Adrenal gland (tissue), 12 donors: Measurements from ENCODE around the gene TNS1. TPM values are rescaled to one million over a fixed set of nuclear protein-coding genes. Genes with fewer than 3 reads are reported as not detected.

Source experiments
- DNase-seq, 7 donors: peaks; one replicate each; pipeline ENCODE4 v3.0.0-alpha.2; 2019 to 2020
- H3K27ac ChIP-seq, 5 donors: fragments of 200-600 bp; sonication (generic) in 4 of 5; 1 replicate in 3 of 5; 2 replicates in 2 of 5; pipeline versions ENCODE4 v1.5.1 to v1.8.0; 2016 to 2020; ENCODE audit warnings: mild to moderate bottlenecking in 1 of 5
- H3K27me3 ChIP-seq: fragments of 200-600 bp; 2 replicates; pipeline ENCODE4 v1.8.0; 2021
- H3K36me3 ChIP-seq, 2 donors: fragments of 200-600 bp; replicated peaks in 1 of 2; 1 replicate in 1 of 2; 2 replicates in 1 of 2; pipeline versions ENCODE4 v1.5.1 to v1.8.0; 2018 to 2022
- H3K4me1 ChIP-seq, 2 donors: fragments of 200-600 bp; replicated peaks in 1 of 2; 1 replicate in 1 of 2; 2 replicates in 1 of 2; pipeline versions ENCODE4 v1.5.1 to v1.8.0; 2018 to 2021
- H3K4me3 ChIP-seq, 4 donors: fragments of 200-600 bp; sonication (generic) in 3 of 4; one replicate each; pipeline ENCODE4 v1.5.1; 2016 to 2018
- H3K9me3 ChIP-seq, 3 donors: fragments of 200-600 bp; sonication (generic) in 1 of 3; replicated peaks in 1 of 3; 1 replicate in 2 of 3; 2 replicates in 1 of 3; pipeline versions ENCODE4 v1.5.1 to v1.8.0; 2016 to 2021
- POLR2A ChIP-seq, 2 donors: fragments of 450-650 bp; IDR thresholded peaks; one replicate each; pipeline ENCODE4 v1.6.1; 2017; ENCODE audit warnings: antibody characterized with exemption in 2 of 2, mild to moderate bottlenecking in 2 of 2, moderate library complexity in 1 of 2
- WGBS, 4 donors: extraction: QIAGEN DNeasy Blood & Tissue Kit in 2 of 4; methylation state at CpG; one replicate each; pipeline versions ENCODE4 v1.1.5 to v1.1.7; 2013 to 2017; 5-methylcytosine and 5-hydroxymethylcytosine counted together
- intact Hi-C, 2 donors: fragments of 100-400 bp; cut with DNase I; formaldehyde crosslinking; loops; one replicate each; pipeline versions ENCODE4 v1.14.1 to v1.15.0; 2022 to 2023
- polyA plus RNA-seq, 3 donors: library from polyadenylated mRNA; stranded (reverse); fragments of 200-250 nt in 2 of 3; fragments of 350-450 nt in 1 of 3; fragmentation: Illumina TruSeq in 1 of 3; extraction: RNeasy Lipid Tissue Mini Kit (QIAGEN cat#74804) in 1 of 3; gene quantifications; one replicate each; pipeline ENCODE4 v1.2.3, GENCODE V29; 2013 to 2014
- total RNA-seq, 9 donors: library from RNA; depleted of rRNA in 4 of 9; stranded (reverse); fragments of >200 nt in 4 of 9; fragments of 120-200 nt in 1 of 9; fragmentation: NEBNext Ultra II Directional in 1 of 9; extraction: Animal tissue kit (Norgen Biotek cat#: 25700) in 1 of 9; gene quantifications; one replicate each; pipeline versions ENCODE4 v1.1.0 to v1.2.4, GENCODE V29; 2013 to 2023
- TF ChIP-seq, protein P1 (sequence below), 6 experiments: fragments of 450-650 bp in 4 of 6; fragments of 200-600 bp in 2 of 6; sonication (generic) in 1 of 6; IDR thresholded peaks; 1 replicate in 5 of 6; 2 replicates in 1 of 6; pipeline versions ENCODE4 v1.5.1 to v1.8.0; 2016 to 2021; ENCODE audit warnings: antibody characterized with exemption in 6 of 6, mild to moderate bottlenecking in 2 of 6, moderate library complexity in 1 of 6
- donor health status: healthy with polysubstance abuse.
- donor health status: Bipolar disorder and iron deficiency.
- donor health status: DM: yes; HTN: yes; CAD: no.
- donor health status: DM: no; HTN: no; CAD: no.
- donor health status: DM: no; HTN: no; CAD: no.
- donor health status: DM: yes; HTN: yes; CAD: no.

TNS1 gene
- total and polyA plus RNA-seq, 12 donors, result 34.1 to 341 (median 252) TPM

DNA sequence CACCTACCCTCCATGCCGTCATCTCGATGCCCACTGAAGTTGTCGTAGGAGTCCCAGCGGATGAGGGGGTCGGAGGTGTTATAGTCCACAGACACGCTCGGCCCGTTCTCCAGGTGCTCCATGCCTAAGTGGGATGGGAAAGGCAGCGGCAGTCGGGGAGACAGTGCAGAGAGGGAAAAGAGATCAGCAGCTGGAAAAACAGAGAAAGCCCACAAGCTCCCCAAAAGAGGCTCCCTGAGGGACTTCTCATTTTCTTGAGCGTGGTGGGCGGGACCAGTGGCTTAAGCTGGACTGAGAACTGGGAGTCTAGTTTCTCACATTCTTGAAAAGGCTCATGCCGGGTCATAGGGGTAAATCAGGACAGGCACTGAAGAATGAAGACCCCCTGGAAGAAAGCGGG, 121.9 kb downstream of the TNS1 start:
- WGBS, 4 donors, result 69 to 85% (median 75%) methylated on average over 14 of the region's 14 CpGs
- intact Hi-C loops, result no loop called here
- TF ChIP-seq, protein P1, sequence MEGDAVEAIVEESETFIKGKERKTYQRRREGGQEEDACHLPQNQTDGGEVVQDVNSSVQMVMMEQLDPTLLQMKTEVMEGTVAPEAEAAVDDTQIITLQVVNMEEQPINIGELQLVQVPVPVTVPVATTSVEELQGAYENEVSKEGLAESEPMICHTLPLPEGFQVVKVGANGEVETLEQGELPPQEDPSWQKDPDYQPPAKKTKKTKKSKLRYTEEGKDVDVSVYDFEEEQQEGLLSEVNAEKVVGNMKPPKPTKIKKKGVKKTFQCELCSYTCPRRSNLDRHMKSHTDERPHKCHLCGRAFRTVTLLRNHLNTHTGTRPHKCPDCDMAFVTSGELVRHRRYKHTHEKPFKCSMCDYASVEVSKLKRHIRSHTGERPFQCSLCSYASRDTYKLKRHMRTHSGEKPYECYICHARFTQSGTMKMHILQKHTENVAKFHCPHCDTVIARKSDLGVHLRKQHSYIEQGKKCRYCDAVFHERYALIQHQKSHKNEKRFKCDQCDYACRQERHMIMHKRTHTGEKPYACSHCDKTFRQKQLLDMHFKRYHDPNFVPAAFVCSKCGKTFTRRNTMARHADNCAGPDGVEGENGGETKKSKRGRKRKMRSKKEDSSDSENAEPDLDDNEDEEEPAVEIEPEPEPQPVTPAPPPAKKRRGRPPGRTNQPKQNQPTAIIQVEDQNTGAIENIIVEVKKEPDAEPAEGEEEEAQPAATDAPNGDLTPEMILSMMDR (IDR thresholded peaks at IDR 0.05), result no peak
- no peak for TF ChIP-seq POLR2A (IDR thresholded peaks at IDR 0.05)
- H3K4me3 ChIP-seq, result no peak overlapping the region
- peaks cover 0 to 90% of the 10 kb centered on the region in 2 donors for H3K36me3 ChIP-seq
- H3K27me3 ChIP-seq, result no peaks in the 10 kb centered on the region
- no peak for DNase-seq
- peak overlapping the region in 3 of 5 donors; percentile 20 to 83 (median 56) for H3K27ac ChIP-seq
- H3K9me3 ChIP-seq, result no peaks in the 10 kb centered on the region
- H3K4me1 ChIP-seq, result peaks cover 6 to 45% of the 10 kb centered on the region in 2 donors

DNA sequence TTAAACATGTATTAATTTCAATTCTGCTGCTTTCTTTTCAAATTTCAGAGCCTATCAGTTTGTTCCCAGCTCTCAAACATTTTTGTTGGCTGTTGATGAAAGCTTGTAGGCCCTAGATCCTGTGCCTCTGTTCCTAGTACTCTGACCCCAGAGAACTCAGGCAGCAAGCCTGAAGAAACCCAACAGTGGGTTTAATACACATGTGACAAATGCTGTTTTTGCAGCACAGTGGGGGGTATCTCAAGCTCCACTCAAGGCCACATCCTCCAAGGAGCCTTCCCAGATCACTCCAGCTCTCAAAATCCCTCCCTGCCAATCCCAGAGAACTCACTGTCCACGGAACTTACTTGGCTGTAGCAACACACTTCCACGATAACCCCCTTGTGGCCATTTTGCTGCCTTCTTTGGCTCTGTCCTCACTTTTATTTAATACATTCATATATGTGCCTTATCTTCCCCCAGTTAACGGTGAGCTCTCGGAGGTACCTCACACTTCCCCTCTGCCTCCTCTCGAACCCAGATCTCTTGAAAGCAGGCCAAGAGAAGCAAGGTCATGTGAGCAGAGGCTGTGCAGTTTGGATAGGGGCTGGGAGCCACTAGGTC, 122.4 kb downstream of the TNS1 start:
- Histone ChIP-seq H3K27me3 (no peaks in the 10 kb centered on the region), H3K4me3 (no peak overlapping the region), H3K9me3 (no peaks in the 10 kb centered on the region), H3K27ac (peak overlapping the region in 3 of 5 donors; percentile 20 to 83 (median 80)), H3K4me1 (peaks cover 6 to 50% of the 10 kb centered on the region in 2 donors), H3K36me3 (peaks cover 0 to 90% of the 10 kb centered on the region in 2 donors)
- 64 to 81% (median 67%) methylated on average over 4 to 5 of the region's 5 CpGs for WGBS, 4 donors
- DNase-seq, result no peak
- TF ChIP-seq, protein P1 (IDR thresholded peaks at IDR 0.05), result peak in 4 of 6 experiments; percentile 5 to 30 (median 18)
- TF ChIP-seq POLR2A (IDR thresholded peaks at IDR 0.05), result no peak
- intact Hi-C loops, result no loop called here

DNA sequence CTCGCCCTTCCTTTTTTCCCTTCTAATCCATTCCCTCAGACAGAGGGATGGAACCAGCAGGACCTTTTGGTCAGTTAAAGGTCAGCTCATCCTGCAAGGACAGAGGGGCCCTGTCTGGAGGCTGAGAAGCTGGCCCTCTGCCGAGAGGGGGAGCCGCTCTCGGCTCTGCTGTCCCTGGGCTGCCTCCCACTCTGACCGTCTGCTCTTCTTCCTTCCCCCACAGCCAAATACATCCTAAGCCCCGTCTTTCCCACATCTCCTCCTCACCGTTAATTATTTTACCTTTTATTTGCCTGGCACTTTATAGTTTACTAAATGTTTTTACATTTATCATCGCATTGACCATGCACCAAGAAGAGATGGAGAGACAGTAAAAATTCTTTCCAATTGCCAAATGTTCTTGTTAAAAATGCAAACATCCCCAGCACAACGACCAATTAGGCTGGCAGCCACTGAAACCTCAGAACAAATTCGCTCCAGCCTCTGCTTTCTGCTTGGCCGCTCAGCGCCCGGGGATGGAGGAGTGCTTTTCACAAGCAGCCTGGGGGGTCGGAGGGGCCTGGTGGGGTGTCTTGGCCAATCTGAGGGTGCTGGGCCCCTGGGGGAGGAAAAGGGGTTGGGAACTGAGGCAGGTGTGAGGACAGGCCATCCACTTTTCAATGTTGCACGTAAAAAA, 123.7 kb downstream of the TNS1 start:
- H3K27ac ChIP-seq, result peak overlapping the region in 4 of 5 donors; percentile 6 to 83 (median 44)
- DNase-seq, result no peak

DNA sequence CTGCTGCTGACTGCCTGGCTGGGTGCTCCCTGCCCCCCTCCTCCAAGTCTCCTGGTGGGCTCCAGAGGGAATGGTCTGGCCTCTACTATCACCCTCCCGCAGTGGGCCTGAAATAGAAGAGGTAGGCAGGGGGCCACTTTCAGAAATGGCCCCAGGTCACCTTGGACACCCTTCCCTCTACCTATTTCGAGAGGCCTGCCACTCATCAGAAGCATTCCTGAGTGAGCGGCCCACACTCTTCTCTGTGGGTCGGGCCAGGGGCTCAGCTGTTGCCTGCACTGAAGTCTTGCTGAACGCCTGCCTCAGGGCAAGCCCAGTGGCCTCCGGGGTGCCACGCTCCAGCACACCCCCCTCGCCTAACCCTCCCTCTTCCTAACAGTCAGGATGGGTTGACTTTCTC, 124.9 kb downstream of the TNS1 start:
- no peak overlapping the region for H3K4me3 ChIP-seq
- H3K36me3 ChIP-seq, result peaks cover 0 to 88% of the 10 kb centered on the region in 2 donors
- peaks cover 6 to 51% of the 10 kb centered on the region in 2 donors for H3K4me1 ChIP-seq
- DNase-seq, result no peak
- no peaks in the 10 kb centered on the region for H3K9me3 ChIP-seq
- H3K27me3 ChIP-seq, result no peaks in the 10 kb centered on the region
- no peak for TF ChIP-seq POLR2A (IDR thresholded peaks at IDR 0.05)
- TF ChIP-seq, protein P1 (IDR thresholded peaks at IDR 0.05), result no peak
- peak overlapping the region in 2 of 5 donors; percentile 80 to 83 for H3K27ac ChIP-seq
- intact Hi-C loops, result no loop called here
- whole genome bisulfite sequencing, 4 donors, result 83 to 97% (median 91%) methylated on average over 7 to 8 of the region's 8 CpGs

More for the DNA sequence above, 123.7 kb downstream of the TNS1 start:
- Histone ChIP-seq H3K9me3 (no peaks in the 10 kb centered on the region), H3K36me3 (peaks cover 0 to 88% of the 10 kb centered on the region in 2 donors), H3K4me1 (peaks cover 6 to 51% of the 10 kb centered on the region in 2 donors), H3K27me3 (no peaks in the 10 kb centered on the region), H3K4me3 (no peak overlapping the region)
- WGBS, 4 donors, result 49 to 58% (median 55%) methylated on average over 14 to 15 of the region's 15 CpGs
- TF ChIP-seq POLR2A (IDR thresholded peaks at IDR 0.05), result no peak
- TF ChIP-seq, protein P1 (IDR thresholded peaks at IDR 0.05), result no peak
- intact Hi-C loops, result no loop called here
